C1 segment of cervical spinal cord (tissue), 14 donors: ENCODE data around the gene TSNAXIP1.

ENCODE experiments used
- DNase-seq, 14 donors: peaks; one replicate each; lab custom pipeline; 2025; lab: John Stamatoyannopoulos, UW

Gene TSNAXIP1

GRCh38 chr16:67782567-67783352, 23.9 kb upstream of the TSNAXIP1 start:
- no peak for DNase-seq

GRCh38 chr16:67783353-67783725, 23.4 kb upstream of the TSNAXIP1 start:
- DNase-seq = no peak

GRCh38 chr16:67786491-67786890, 20.2 kb upstream of the TSNAXIP1 start:
- DNase-seq = no peak

GRCh38 chr16:67790071-67790470, 16.6 kb upstream of the TSNAXIP1 start:
- no peak for DNase-seq

- DNase-seq = no peak
These were observed 10.5 kb upstream of the TSNAXIP1 start for GRCh38 chr16:67796099-67796718.

- DNase-seq = no peak
These were observed 6.3 kb upstream of the TSNAXIP1 start for GRCh38 chr16:67800338-67800926.

GRCh38 chr16:67801241-67801640, 5.4 kb upstream of the TSNAXIP1 start:
- no peak for DNase-seq

- no peak for DNase-seq
These were observed 4.8 kb upstream of the TSNAXIP1 start for GRCh38 chr16:67801883-67802282.

- DNase-seq = no peak
These were observed 2.8 kb upstream of the TSNAXIP1 start for GRCh38 chr16:67803894-67804293.

GRCh38 chr16:67804853-67805542, 1.7 kb upstream of the TSNAXIP1 start:
- DNase-seq = no peak

- peak in 3 of 14 donors; percentile 25 to 46 (median 41) for DNase-seq
These were observed 816 bp upstream of the TSNAXIP1 start for GRCh38 chr16:67805718-67806427.

GRCh38 chr16:67807148-67807682, 526 bp downstream of the TSNAXIP1 start:
- no peak for DNase-seq

GRCh38 chr16:67811899-67812298, 5.2 kb downstream of the TSNAXIP1 start:
- no peak for DNase-seq

GRCh38 chr16:67814567-67814966, 7.9 kb downstream of the TSNAXIP1 start:
- DNase-seq = no peak

GRCh38 chr16:67820608-67821259, 14.0 kb downstream of the TSNAXIP1 start:
- no peak for DNase-seq

GRCh38 chr16:67822511-67822910, 15.8 kb downstream of the TSNAXIP1 start:
- no peak for DNase-seq

- DNase-seq = no peak
These were observed 18.4 kb downstream of the TSNAXIP1 start for GRCh38 chr16:67825119-67825518.

- DNase-seq = no peak
These were observed 19.2 kb downstream of the TSNAXIP1 start for GRCh38 chr16:67825906-67826305.

GRCh38 chr16:67828651-67829050, 22.0 kb downstream of the TSNAXIP1 start:
- DNase-seq = no peak

GRCh38 chr16:67833030-67833414, 26.3 kb downstream of the TSNAXIP1 start:
- no peak for DNase-seq
